ENCODE data around the gene ZNF736. TPM values are rescaled to one million over a fixed set of nuclear protein-coding genes. Genes with fewer than 3 reads are reported as not detected.

Gene ZNF736
- total RNA-seq, 2 donors from 2014 or later, result 5.5 to 7.3 TPM

- intact Hi-C loops (cut with DNase I), result no loop called here
- no peak for ATAC-seq
- DNase-seq, result no peak
Observed at GRCh38 chr7:64373017-64373416, 59.3 kb downstream of the ZNF736 start.

DNA sequence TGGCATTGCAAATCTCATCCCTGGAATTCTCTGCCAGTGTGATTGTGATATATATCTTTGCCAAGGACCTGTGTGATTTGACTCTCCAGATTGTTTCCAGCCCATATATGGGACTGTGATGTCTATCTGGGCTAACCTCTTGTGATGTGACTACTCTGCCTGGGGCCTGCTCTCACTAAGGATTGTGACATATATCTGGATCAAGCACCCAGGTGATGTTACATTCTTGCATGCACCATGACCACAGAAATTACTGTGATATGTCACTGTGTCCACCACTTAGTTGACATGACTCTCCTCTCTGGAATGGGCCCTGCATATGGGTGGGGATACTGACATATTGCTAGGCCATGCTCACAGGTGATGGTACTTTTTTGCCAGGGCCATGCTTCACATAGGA, 86.6 kb downstream of the ZNF736 start:
- ATAC-seq, result no peak
- DNase-seq, result no peak

More for the DNA sequence above, 86.6 kb downstream of the ZNF736 start:
- intact Hi-C loops (cut with DNase I), result no loop called here

Other genes with a start within 250 kb of the ZNF736 start
- gene ZNF735, start 106.8 kb upstream of the ZNF736 start, total RNA-seq, result not detected
- gene ZNF679, start 85.5 kb upstream of the ZNF736 start, total RNA-seq, result not detected
- 10 to 100 TPM; 17.9 to 20.7 TPM for gene ZNF680, start 249.1 kb downstream of the ZNF736 start, total RNA-seq